ENCODE data around the gene SIPA1. TPM values are rescaled to one million over a fixed set of nuclear protein-coding genes. Genes with fewer than 3 reads are reported as not detected.
A peak's percentile ranks its signal among the peaks of the same experiment; 100 is the strongest.
"Not testable (repeated sequence)": the region's sequence is repeated elsewhere in the genome, so short reads cannot be mapped to it uniquely, and the experiment has no call there.

Gene SIPA1
- total RNA-seq, 1 donor from 2014 or later: 86.9 TPM

DNA sequence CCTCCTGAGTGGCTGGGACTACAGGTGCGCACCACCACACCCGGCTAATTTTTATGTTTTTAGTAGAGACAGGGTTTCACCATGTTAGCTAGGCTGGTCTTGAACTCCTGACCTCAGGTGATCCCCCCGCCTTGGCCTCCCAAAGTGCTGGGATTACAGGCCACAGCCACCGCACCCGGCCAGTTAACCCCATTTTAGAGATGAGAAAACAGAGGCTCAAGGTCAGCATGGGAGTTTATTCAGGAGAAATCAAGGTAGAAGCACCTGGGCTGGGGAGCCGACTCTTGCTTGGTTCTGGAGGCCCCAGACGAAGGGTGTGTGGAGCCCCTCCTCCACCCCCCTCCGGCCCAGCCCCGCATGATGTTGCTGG, 1.3 kb downstream of the SIPA1 start:
- intact Hi-C loops (cut with DNase I); ATAC-seq; DNase-seq (ENCODE audit: low spot score): not testable (repeated sequence)

- ATAC-seq (peak; percentile 0), DNase-seq (ENCODE audit: low spot score) (no peak)
- intact Hi-C loops (cut with DNase I): no loop called here
These were observed 2.0 kb downstream of the SIPA1 start for GRCh38 chr11:65639623-65640482.

- intact Hi-C loops (cut with DNase I): no loop called here
- DNase-seq (ENCODE audit: low spot score) (no peak), ATAC-seq (peak; percentile 7)
These were observed 2.8 kb downstream of the SIPA1 start for GRCh38 chr11:65640483-65641296.

DNA sequence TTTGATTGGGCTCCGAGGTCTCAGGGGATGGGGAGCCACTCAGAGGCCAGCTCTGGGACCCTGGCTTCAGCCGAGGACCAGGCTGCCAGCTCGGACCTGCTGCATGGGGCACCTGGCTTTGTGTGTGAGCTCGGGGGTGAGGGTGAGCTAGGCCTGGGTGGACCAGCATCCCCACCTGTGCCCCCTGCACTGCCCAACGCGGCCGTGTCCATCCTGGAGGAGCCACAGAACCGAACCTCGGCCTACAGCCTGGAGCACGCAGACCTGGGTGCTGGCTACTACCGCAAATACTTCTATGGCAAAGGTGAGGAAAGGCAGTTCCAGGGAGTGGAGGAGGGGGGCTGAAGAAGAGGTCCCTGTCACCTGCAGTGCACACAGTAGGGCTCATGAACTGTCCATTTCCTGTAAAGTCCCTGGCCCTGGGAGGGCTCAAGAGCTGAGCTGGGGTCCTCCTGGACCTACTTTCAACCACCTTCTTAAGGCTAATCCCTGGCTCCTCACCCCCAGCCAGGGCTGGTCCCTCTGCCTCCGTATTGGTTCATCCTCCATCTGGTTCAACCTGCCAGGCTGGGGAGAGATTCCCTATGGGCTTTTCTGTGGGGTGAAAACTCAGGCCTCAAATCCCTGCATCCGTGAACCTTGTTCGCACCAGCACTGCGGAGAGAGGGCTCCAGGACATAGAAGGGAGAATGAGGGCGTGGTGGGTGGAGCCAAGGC, 3.6 kb downstream of the SIPA1 start:
- intact Hi-C loops (cut with DNase I): no loop called here
- no peak for ATAC-seq
- DNase-seq (ENCODE audit: low spot score): no peak

- no peak for DNase-seq (ENCODE audit: low spot score)
- ATAC-seq: no peak
These were observed 4.2 kb downstream of the SIPA1 start for GRCh38 chr11:65642014-65642671.

DNA sequence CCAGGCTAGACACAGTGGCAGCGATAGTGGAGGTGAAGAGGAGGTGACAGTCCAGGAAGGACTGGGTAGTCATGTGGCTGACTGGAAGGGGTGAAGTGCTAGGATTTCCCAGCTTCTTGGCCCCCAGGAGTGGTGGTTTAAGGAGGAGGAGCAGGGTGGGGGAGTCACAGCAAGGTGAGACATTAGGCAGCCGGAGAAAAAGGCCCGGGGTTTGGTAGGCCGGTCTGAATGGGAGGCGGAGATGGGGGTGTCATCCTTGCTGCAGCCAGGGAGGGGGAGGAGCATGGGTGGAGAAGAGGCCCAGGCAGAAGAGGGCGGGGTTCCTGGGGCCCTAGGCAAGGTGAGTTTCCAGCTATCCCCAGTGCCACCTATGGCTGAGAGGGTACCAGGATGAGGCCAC, 6.1 kb downstream of the SIPA1 start:
- ATAC-seq: no peak
- no peak for DNase-seq (ENCODE audit: low spot score)
- intact Hi-C loops (cut with DNase I): no loop called here

More at GRCh38 chr11:65642014-65642671, 4.2 kb downstream of the SIPA1 start:
- intact Hi-C loops (cut with DNase I): no loop called here

GRCh38 chr11:65644837-65645236, 6.9 kb downstream of the SIPA1 start:
- DNase-seq (ENCODE audit: low spot score) (no peak), ATAC-seq (no peak)
- intact Hi-C loops (cut with DNase I): no loop called here

- ATAC-seq: no peak
- intact Hi-C loops (cut with DNase I): no loop called here
- no peak for DNase-seq (ENCODE audit: low spot score)
These were observed 7.8 kb downstream of the SIPA1 start for GRCh38 chr11:65645710-65646109.

DNA sequence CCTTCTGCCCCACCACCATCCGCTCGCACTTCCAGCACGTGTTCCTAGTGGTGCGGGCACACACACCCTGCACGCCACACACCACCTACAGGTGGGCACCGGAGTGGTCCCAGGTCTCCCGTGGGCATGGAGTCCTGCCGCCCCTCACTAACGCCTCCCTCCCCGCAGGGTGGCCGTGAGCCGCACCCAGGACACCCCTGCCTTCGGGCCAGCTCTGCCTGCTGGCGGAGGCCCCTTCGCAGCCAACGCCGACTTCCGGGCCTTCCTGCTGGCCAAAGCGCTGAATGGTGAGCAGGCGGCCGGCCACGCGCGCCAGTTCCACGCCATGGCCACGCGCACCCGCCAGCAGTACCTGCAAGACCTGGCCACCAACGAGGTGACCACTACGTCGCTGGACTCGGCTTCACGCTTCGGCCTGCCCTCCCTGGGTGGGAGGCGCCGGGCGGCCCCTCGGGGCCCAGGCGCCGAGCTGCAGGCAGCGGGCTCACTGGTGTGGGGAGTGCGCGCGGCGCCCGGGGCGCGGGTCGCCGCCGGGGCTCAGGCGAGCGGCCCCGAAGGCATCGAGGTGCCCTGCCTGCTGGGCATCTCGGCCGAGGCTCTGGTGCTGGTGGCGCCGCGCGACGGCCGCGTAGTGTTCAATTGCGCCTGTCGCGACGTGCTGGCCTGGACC, 8.5 kb downstream of the SIPA1 start:
- intact Hi-C loops (cut with DNase I): no loop called here
- ATAC-seq (no peak), DNase-seq (ENCODE audit: low spot score) (no peak)

DNA sequence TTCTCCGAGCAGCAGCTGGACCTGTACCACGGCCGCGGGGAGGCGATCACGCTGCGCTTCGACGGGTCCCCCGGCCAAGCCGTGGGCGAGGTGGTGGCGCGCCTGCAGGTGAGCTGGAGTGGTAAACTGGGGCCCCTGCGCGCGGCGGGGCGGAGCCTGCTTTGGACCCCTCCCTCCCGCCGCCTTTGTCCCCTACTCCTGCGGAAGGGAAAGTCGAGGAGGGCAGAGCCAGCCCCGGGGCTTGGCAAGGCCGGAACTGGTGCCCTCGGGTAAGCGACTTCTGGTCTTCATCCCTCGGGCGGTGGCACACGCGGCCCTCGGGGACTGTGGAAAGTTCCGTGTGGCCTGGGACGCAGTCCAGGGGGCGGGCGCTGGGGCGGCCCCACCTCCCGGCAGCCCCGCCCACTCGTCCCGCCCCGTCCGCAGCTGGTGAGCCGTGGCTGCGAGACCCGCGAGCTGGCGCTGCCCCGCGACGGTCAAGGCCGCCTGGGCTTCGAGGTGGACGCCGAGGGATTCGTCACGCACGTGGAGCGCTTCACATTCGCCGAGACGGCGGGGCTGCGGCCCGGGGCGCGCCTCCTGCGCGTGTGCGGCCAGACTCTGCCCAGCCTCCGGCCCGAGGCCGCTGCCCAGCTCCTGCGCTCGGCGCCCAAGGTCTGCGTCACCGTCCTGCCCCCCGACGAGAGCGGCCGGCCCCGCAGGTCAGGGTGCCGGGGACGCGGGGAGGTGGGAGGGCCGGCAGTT, 9.2 kb downstream of the SIPA1 start:
- no peak for ATAC-seq
- intact Hi-C loops (cut with DNase I): no loop called here

GRCh38 chr11:65648997-65649493, 11.1 kb downstream of the SIPA1 start:
- intact Hi-C loops (cut with DNase I): no loop called here
- ATAC-seq: no peak
- no peak for DNase-seq (ENCODE audit: low spot score)

More for the DNA sequence above, 9.2 kb downstream of the SIPA1 start:
- DNase-seq (ENCODE audit: low spot score): no peak

GRCh38 chr11:65649656-65650546, 12.0 kb downstream of the SIPA1 start:
- DNase-seq (ENCODE audit: low spot score): peak; percentile 58
- no peak for ATAC-seq
- intact Hi-C loops (cut with DNase I): no loop called here

GRCh38 chr11:65650547-65651338, 12.8 kb downstream of the SIPA1 start:
- peak; percentile 9 for ATAC-seq
- DNase-seq (ENCODE audit: low spot score): no peak
- intact Hi-C loops (cut with DNase I): no loop called here

GRCh38 chr11:65651339-65651588, 13.4 kb downstream of the SIPA1 start:
- intact Hi-C loops (cut with DNase I): no loop called here
- ATAC-seq: no peak
- DNase-seq (ENCODE audit: low spot score): no peak

- DNase-seq (ENCODE audit: low spot score): no peak
- peak; percentile 40 for ATAC-seq
- intact Hi-C loops (cut with DNase I): no loop called here
These were observed 13.9 kb downstream of the SIPA1 start for GRCh38 chr11:65651589-65652510.

Data from sciatic nerve (tissue), 2 donors.